ENCODE measurements around the gene AP5S1.

The AP5S1 gene

GRCh38 chr20:3781153-3781910 is 39.0 kb upstream of the AP5S1 start, which contains the start of gene SPEF1:
TSS of gene SPEF1 (minus strand) at chr20:3781448. CDS start at chr20:3781287, 161 bp downstream.
- no peak within 1 kb of the TSS; the same call in 1 of the 2 replicates for H3K27ac ChIP-seq
- TF ChIP-seq CTCF (conservative IDR thresholded peaks at IDR 0.05): peak; percentile 82

GRCh38 chr20:3782597-3782996 is 37.8 kb upstream of the AP5S1 start:
- TF ChIP-seq CTCF (conservative IDR thresholded peaks at IDR 0.05): no peak
- H3K27ac ChIP-seq: peak overlapping the region; percentile 18

- peak overlapping the region; percentile 18 for H3K27ac ChIP-seq
- no peak for TF ChIP-seq CTCF (conservative IDR thresholded peaks at IDR 0.05)
These were observed 37.3 kb upstream of the AP5S1 start for GRCh38 chr20:3783068-3783489.

GRCh38 chr20:3783511-3784195 is 36.7 kb upstream of the AP5S1 start:
- no peak for TF ChIP-seq CTCF (conservative IDR thresholded peaks at IDR 0.05)
- H3K27ac ChIP-seq: peak overlapping the region; percentile 18

GRCh38 chr20:3784216-3784853 is 36.0 kb upstream of the AP5S1 start:
- TF ChIP-seq CTCF (conservative IDR thresholded peaks at IDR 0.05): no peak
- no peak overlapping the region for H3K27ac ChIP-seq

- no peak for TF ChIP-seq CTCF (conservative IDR thresholded peaks at IDR 0.05)
- H3K27ac ChIP-seq: no peak overlapping the region
These were observed 35.5 kb upstream of the AP5S1 start for GRCh38 chr20:3784863-3785239.
